CD4-positive, alpha-beta T cell (primary cell): Measurements from ENCODE around the gene GFY. TPM values are rescaled to one million over a fixed set of nuclear protein-coding genes. Genes with fewer than 3 reads are reported as not detected.

Source experiments
- ATAC-seq: fragments of 200-7000 bp; cut with Tn5 transposase; one replicate; pipeline ENCODE4 v1.10.0; 2022; ENCODE audit warnings: mild to moderate bottlenecking; ENCODE audit not compliant: poor library complexity
- CTCF ChIA-PET: fragments of 350-600 bp; sonication (Branson Sonifier 250); formaldehyde crosslinking; loops from one replicate; lab custom pipeline; 2021; ENCODE audit warnings: antibody characterized with exemption, inconsistent platforms; lab: Charles Lee
- POLR2A ChIA-PET: fragments of 350-600 bp; sonication (Branson Sonifier 250); formaldehyde crosslinking; loops from one replicate; lab custom pipeline; 2021; ENCODE audit warnings: antibody characterized with exemption, inconsistent platforms; lab: Charles Lee
- DNase-seq, 14 experiments: peaks; one replicate each; pipeline ENCODE4 v3.0.0-alpha.2; 2013 to 2020; ENCODE audit warnings: mixed read lengths in 2 of 14
- H3K27ac ChIP-seq, 2 donors: one replicate each; pipeline versions ENCODE4 v1.5.1 to v1.7.0; 2013; ENCODE audit warnings: low read length in 2 of 2, low read depth in 1 of 2, mild to moderate bottlenecking in 1 of 2
- H3K27me3 ChIP-seq, 2 experiments: 1 replicate in 1 of 2; 2 replicates in 1 of 2; pipeline versions ENCODE4 v1.6.1 to v1.7.0; 2013; ENCODE audit warnings: low read length in 2 of 2, control low read depth in 1 of 2, mild to moderate bottlenecking in 1 of 2, moderate library complexity in 1 of 2; ENCODE audit not compliant: insufficient read depth in 2 of 2, control insufficient read depth in 1 of 2
- H3K36me3 ChIP-seq: one replicate; pipeline ENCODE4 v1.6.1; 2013; ENCODE audit warnings: low read length, control low read depth; ENCODE audit not compliant: insufficient read depth
- H3K4me1 ChIP-seq: one replicate; pipeline ENCODE4 v1.6.1; 2013; ENCODE audit warnings: low read length, control low read depth; ENCODE audit not compliant: insufficient read depth
- H3K4me3 ChIP-seq: one replicate; pipeline ENCODE4 v1.5.1; 2013; ENCODE audit warnings: mild to moderate bottlenecking, low read length, moderate library complexity
- H3K9me3 ChIP-seq, 2 experiments: 1 replicate in 1 of 2; 2 replicates in 1 of 2; pipeline versions ENCODE4 v1.6.1 to v1.7.0; 2013; ENCODE audit warnings: low read length in 2 of 2, mild to moderate bottlenecking in 2 of 2, control low read depth in 1 of 2, moderate library complexity in 1 of 2; ENCODE audit not compliant: control insufficient read depth in 1 of 2, insufficient read depth in 1 of 2
- H3K27ac Mint-ChIP-seq: one replicate; pipeline ENCODE4 v1.8.0; 2020; ENCODE audit warnings: mixed read lengths
- H3K27me3 Mint-ChIP-seq: one replicate; pipeline ENCODE4 v1.8.0; 2021; ENCODE audit warnings: mixed read lengths
- H3K36me3 Mint-ChIP-seq: one replicate; pipeline ENCODE4 v1.8.0; 2021; ENCODE audit warnings: low read depth, mixed read lengths
- H3K4me1 Mint-ChIP-seq: one replicate; pipeline ENCODE4 v1.8.0; 2021; ENCODE audit warnings: low read depth, mixed read lengths
- H3K4me3 Mint-ChIP-seq: one replicate; pipeline ENCODE4 v1.8.0; 2020; ENCODE audit warnings: mild to moderate bottlenecking, mixed read lengths
- H3K9me3 Mint-ChIP-seq: one replicate; pipeline ENCODE4 v1.8.0; 2020; ENCODE audit warnings: mixed read lengths
- intact Hi-C, 2 experiments: fragments of 100-400 bp; cut with DNase I in 1 of 2; cut with micrococcal nuclease in 1 of 2; formaldehyde crosslinking; loops; one replicate each; pipeline versions ENCODE4 v1.15.1 to v1.9.0; 2023 to 2025; cut with DNase I, micrococcal nuclease
- total RNA-seq, 174 experiments: library from RNA in 2 of 174; stranded (reverse) in 2 of 174; gene quantifications; one replicate each; pipeline ENCODE4 v1.2.3 and lab custom pipeline; 2021 to 2026
- TF ChIP-seq, protein P1 (sequence below): fragments of 200-600 bp; IDR thresholded peaks from one replicate; pipeline ENCODE4 v1.8.0; 2022; ENCODE audit warnings: antibody characterized with exemption, mild to moderate bottlenecking

The GFY gene
- total RNA-seq, 2 experiments from 2014 or later, result not detected

DNA sequence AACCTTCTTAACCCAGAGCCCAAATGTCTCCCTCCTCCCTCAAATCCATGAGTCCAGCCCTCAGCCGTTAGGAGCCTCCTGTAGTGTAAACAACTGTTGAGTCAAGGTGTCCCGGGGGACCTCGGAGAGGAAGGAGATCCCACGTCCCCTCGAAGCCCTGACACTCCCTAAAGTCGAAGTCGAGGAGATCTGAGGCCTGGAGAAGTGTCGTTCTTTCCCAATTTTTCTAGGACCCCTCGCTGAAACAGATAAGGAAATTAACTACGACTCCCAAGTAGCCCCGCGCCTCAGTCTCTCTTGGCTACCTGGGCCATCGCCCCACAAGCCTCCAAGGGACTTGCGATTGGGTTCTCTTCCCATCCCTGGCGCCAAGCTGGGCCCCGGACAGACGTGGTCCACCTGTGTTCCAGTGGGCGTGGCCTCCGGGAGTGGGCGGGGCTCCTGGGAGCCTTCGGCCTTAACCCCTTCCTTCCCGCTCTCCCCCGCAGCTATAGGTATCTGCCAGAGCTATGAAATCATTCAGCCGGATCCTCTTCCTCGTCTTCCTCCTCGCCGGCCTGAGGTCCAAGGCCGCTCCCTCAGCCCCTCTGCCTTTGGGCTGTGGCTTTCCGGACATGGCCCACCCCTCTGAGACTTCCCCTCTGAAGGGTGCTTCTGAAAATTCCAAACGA lies 869 bp downstream of the GFY start:
- no peak overlapping the region for H3K4me3 Mint-ChIP-seq
- H3K36me3 Mint-ChIP-seq, result no peaks in the 10 kb centered on the region
- DNase-seq (peak in 1 of 14 experiments; percentile 44), ATAC-seq (no peak)
- H3K27me3 ChIP-seq, result peaks cover 88 to 98% of the 10 kb centered on the region in 2 experiments
- TF ChIP-seq, protein P1, sequence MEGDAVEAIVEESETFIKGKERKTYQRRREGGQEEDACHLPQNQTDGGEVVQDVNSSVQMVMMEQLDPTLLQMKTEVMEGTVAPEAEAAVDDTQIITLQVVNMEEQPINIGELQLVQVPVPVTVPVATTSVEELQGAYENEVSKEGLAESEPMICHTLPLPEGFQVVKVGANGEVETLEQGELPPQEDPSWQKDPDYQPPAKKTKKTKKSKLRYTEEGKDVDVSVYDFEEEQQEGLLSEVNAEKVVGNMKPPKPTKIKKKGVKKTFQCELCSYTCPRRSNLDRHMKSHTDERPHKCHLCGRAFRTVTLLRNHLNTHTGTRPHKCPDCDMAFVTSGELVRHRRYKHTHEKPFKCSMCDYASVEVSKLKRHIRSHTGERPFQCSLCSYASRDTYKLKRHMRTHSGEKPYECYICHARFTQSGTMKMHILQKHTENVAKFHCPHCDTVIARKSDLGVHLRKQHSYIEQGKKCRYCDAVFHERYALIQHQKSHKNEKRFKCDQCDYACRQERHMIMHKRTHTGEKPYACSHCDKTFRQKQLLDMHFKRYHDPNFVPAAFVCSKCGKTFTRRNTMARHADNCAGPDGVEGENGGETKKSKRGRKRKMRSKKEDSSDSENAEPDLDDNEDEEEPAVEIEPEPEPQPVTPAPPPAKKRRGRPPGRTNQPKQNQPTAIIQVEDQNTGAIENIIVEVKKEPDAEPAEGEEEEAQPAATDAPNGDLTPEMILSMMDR, result no peak
- no peak overlapping the region for H3K4me3 ChIP-seq
- no peak overlapping the region for H3K27ac ChIP-seq
- no peaks in the 10 kb centered on the region for H3K9me3 Mint-ChIP-seq
- H3K4me1 ChIP-seq, result peaks cover 67% of the 10 kb centered on the region
- no peaks in the 10 kb centered on the region for H3K36me3 ChIP-seq
- POLR2A ChIA-PET, result interaction anchor here (1.3 to 1.7 kb wide), 2 partner anchors 10 to 28 kb away, joined by 4 to 6 read pairs; no protein-coding TSS in a partner anchor
- H3K4me1 Mint-ChIP-seq, result peaks cover 78% of the 10 kb centered on the region
- intact Hi-C loops, result no loop called here
- H3K9me3 ChIP-seq, result peaks cover 0 to 39% of the 10 kb centered on the region in 2 experiments
- CTCF ChIA-PET, result interaction anchor here (0.6 to 1.3 kb wide), 3 partner anchors 18 to 45 kb away, joined by 3 to 5 read pairs (median 3); no protein-coding TSS in a partner anchor
- H3K27ac Mint-ChIP-seq, result no peak overlapping the region
- H3K27me3 Mint-ChIP-seq, result peaks cover 95% of the 10 kb centered on the region

DNA sequence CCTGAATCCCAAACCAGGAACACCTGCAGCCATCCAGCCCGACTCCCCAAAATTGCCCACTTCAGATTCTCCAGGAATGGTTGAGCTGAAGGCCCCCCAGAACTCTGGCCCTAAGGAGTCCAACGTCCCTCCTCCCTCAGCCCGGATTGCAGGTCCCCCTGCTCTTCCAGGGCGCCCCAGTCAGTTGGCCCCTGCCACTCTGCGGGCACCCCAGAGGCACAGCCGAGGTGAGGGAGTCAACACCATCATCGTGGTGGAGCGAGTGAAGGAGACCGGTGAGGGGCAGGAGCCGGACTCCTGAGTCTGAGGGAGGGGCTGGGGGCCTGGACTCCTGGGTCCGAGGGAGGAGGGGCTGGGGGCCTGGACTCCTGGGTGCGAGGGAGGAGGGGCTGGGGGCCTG lies 2.2 kb downstream of the GFY start:
- H3K27ac Mint-ChIP-seq, result no peak overlapping the region
- ChIA-PET POLR2A (interaction anchor here (1.3 kb wide), 1 partner anchor 17 kb away, joined by 4 read pairs; no protein-coding TSS in a partner anchor), CTCF (no interaction called here)
- Histone ChIP-seq H3K4me3 (no peak overlapping the region), H3K9me3 (peaks cover 0 to 49% of the 10 kb centered on the region in 2 experiments), H3K4me1 (peaks cover 66% of the 10 kb centered on the region), H3K27me3 (peaks cover 88 to 99% of the 10 kb centered on the region in 2 experiments), H3K36me3 (no peaks in the 10 kb centered on the region), H3K27ac (no peak overlapping the region)
- TF ChIP-seq, protein P1, result no peak
- no peak for ATAC-seq
- intact Hi-C loops, result no loop called here
- no peak overlapping the region for H3K4me3 Mint-ChIP-seq
- H3K9me3 Mint-ChIP-seq, result no peaks in the 10 kb centered on the region
- H3K27me3 Mint-ChIP-seq, result peaks cover 97% of the 10 kb centered on the region
- peaks cover 70% of the 10 kb centered on the region for H3K4me1 Mint-ChIP-seq
- DNase-seq, result no peak
- no peaks in the 10 kb centered on the region for H3K36me3 Mint-ChIP-seq

DNA sequence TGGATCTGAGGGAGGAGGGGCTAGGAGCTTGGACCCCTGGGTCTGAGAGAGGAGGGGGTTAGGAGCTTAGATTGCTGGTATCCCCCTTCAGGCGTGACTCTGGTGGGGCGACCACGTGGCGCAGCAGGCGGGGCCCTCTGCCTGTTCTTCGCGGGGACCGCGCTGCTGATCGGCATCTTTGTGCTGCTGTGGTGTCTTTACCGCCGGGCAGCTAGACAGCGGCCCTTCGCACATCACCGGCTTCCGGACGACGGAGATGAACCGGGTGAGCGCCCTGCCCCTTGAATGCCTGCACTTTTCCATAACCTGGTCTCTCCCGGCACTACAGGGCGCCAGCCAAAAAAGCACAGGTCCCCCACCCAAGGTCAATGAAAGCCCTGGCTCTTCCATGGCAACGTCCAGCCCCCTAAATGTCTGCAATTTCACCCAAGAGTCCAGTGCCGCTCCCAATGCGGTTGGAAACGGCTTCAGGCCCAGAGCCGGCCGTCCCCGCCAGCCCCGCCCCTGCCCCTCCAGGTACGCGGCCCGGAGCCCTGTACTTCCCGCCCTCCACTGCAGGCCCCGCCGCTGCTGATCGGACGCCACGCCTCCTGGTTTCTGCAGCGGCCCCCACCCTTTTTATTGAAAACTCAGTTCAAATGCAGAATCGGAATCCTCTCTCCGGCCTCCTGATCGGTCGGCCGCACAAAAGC lies 2.8 kb downstream of the GFY start:
- Histone ChIP-seq H3K27ac (no peak overlapping the region), H3K27me3 (peaks cover 89 to 99% of the 10 kb centered on the region in 2 experiments), H3K4me3 (peak overlapping the region; percentile 14), H3K36me3 (no peaks in the 10 kb centered on the region), H3K4me1 (peaks cover 66% of the 10 kb centered on the region), H3K9me3 (peaks cover 0 to 54% of the 10 kb centered on the region in 2 experiments)
- Mint-ChIP-seq H3K27ac (no peak overlapping the region), H3K9me3 (no peaks in the 10 kb centered on the region), H3K4me3 (peak overlapping the region; percentile 39), H3K4me1 (peaks cover 67% of the 10 kb centered on the region), H3K36me3 (no peaks in the 10 kb centered on the region), H3K27me3 (peaks cover 98% of the 10 kb centered on the region)
- ChIA-PET POLR2A (interaction anchor here (1.3 kb wide), 1 partner anchor 17 kb away, joined by 4 read pairs; no protein-coding TSS in a partner anchor), CTCF (no interaction called here)
- DNase-seq (peak in 3 of 14 experiments; percentile 48 to 58 (median 54)), ATAC-seq (peak; percentile 44)
- intact Hi-C loops, result no loop called here
- TF ChIP-seq, protein P1, result no peak
